ENCODE measurements around the gene STX1B.

The STX1B gene

GRCh38 chr16:30974348-30974747, 36.1 kb downstream of the STX1B start:
- DNase-seq = no peak

DNA sequence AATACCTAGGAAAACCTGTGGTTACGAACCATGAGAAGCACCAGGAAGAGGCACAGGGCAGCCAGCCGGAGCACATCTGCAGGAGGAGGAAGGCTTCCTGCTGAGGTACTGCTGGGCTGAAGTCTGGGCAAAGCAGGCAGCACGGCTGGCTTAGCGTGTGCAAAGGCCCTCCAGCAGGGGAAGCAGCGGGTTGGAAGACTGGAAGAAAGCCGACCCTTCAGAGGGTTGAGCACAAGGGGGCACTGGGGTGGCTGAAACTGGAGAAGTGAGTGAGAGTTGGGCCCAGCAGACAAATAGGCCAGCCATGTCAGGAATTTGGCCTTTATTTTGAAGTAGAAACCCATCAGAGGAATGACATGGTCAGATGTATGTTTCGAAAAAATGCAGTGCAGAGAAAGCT, 37.6 kb downstream of the STX1B start:
- no peak for DNase-seq

DNA sequence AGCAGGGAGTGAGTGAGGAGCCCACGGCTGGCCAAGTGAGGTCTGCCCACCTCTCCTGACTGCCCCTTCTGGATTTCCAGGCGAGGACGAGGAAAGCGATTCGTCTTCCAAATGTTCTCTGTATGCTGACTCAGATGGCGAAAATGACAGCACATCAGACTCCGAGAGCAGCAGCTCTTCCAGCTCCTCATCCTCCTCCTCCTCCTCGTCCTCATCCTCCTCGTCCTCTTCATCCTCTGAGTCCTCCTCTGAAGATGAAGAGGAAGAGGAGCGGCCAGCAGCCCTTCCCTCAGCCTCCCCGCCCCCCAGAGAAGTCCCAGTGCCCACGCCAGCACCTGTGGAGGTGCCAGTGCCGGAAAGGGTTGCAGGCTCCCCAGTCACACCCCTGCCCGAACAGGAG, 39.1 kb downstream of the STX1B start:
- DNase-seq = no peak

GRCh38 chr16:30969246-30969842, 41.1 kb downstream of the STX1B start:
- DNase-seq = no peak

GRCh38 chr16:30967795-30968194, 42.6 kb downstream of the STX1B start:
- DNase-seq = no peak

GRCh38 chr16:30966033-30966619, 44.3 kb downstream of the STX1B start:
- DNase-seq = no peak

GRCh38 chr16:30965436-30965835, 45.0 kb downstream of the STX1B start:
- no peak for DNase-seq

GRCh38 chr16:30964574-30965226, 45.7 kb downstream of the STX1B start:
- no peak for DNase-seq

DNA sequence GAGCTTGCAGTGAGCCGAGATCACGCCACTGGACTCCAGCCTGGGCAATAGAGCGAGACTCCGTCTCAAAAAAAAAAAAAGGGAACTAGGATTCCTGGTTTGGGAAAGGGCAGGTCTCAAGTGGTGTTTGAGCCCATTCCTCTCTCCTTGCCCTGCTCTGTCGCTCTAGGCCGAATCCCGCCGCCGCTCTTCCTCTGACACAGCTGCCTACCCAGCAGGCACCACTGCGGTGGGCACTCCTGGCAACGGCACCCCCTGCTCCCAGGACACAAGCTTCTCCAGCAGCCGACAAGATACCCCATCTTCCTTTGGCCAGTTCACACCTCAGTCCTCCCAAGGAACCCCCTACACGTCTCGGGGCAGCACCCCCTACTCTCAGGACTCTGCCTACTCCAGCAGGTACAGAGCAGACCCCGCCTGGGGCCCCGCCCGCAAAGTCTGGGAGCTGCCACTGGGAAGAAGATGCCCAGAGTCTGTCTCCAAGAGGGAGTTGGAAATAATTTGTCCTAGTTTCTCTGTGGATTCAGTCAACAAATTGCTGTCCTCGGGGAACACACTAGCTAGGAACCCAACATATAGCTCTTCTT, 46.4 kb downstream of the STX1B start:
- DNase-seq = no peak

DNA sequence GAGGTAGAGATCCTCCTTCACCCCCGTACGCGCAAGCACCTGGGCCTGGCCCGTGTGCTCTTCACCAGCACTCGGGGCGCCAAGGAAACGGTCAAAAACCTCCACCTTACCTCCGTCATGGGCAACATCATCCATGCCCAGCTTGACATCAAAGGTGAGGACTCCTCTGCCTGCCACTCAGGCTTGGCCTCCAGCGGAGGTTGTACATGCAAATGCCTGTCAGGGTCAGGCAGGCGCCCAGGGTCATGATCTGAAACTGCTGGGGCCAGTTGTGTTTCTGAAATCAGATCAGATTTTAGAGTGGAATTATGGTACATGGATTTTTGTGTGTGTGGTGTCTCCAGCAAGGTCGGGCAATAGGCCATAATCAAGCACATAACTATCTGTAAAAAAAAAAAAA, 49.1 kb downstream of the STX1B start:
- no peak for DNase-seq

DNA sequence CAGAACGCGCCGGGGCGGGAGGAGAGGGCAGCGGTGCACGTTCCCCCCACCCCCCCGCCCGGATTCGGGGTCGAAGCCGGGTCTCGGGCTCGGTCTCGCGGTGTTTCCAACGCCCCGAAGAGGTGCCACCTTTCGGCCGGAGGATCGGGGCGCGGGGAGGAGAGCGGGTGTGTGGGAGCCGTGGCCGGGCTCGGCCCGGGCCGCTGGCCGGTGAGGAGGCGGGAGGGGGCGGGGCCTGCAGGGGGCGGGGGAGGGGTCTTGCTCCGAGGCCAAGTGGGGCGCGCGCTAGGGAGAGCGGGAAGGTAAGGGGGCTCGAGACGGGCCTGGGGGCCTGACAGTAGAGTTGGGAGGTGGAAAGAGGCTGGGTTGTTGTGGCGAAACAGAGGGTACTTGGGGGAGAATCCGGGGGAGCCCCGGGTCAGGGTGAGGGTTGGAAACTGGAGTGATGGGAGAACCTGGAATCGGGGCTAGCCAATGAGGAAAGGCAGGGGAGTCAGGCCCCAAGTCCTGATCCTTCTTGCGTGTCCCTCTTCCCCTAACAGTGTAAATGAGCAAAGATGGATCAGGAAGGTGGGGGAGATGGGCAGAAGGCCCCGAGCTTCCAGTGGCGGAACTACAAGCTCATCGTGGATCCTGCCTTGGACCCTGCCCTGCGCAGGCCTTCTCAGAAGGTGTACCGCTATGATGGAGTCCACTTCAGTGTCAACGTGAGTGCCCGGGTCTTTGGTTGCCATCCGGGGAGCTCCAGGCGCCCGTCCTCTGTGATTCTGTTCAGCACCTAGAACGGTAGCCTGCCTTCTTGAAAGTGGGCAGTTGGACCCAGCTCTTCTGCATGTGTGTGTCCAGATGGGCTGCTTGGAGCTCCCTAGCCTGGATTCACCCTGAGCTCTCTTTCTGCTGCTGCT, 52.0 kb downstream of the STX1B start:
- peak; percentile 51 for DNase-seq

DNA sequence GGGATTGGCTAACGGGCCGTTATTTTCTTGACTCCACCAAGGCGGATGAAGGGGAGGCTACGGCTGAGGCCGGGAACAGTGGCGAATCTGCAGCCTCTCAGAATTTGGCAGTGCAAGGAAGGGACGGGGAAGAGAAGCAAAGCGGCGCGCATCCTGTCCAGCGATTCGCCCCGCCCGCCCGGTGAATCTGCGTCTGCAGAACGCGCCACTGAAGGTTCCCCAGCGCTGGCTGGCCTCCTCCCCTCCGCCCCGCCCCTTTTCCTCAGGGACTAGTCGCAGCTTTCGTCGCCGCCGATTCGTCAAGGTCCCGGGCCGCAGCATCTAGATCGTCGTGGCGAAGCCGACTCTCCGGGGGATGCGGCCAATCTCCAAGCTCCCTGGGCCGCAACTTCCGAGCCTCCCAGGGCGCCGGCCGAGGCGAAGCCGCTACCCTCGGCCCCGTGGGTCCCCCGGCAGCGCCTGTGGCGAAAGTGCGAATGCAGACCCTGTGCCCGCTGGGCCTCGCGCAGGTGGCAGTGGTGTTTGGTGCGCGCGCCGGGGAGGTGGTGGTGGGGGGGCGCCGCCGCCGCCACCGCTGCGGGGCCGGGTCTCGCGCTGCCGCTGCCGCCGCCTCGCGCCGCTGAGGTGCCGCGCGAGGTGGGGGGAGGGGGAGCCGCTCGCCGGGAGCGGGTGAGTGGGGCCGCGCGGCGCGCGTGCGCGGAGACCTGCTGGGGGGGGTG, 52.8 kb downstream of the STX1B start, which contains the start of gene SETD1A:
Gene SETD1A (plus strand): TSS at position 299 of the 719 bp plus-strand sequence. CDS start 978 bp downstream, outside the sequence.
- peak; percentile 98 for DNase-seq

GRCh38 chr16:30956601-30957455, 53.6 kb downstream of the STX1B start:
- peak; percentile 85 for DNase-seq

DNA sequence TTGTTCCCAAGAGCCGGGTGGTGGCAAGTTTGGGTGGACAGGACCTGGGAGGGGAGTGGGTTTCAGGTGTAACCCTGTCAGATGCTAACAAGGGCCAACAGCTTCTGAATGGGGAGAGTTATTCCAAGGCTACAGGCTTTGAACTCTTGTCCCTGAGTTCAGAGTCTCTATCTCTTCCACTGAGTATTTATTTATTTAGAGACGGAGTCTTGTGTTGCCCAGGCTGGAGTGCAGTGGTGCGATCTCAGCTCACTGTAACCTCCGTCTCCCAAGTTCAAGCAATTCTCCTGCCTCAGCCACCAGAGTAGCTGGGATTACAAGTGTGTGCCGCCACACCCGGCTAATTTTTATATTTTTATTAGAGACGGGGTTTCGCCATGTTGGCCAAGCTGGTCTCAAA, 55.4 kb downstream of the STX1B start:
- DNase-seq = no peak

- peak; percentile 69 for DNase-seq
These were observed 56.8 kb downstream of the STX1B start for GRCh38 chr16:30953511-30954124.

- DNase-seq = no peak
These were observed 57.3 kb downstream of the STX1B start for GRCh38 chr16:30953111-30953510.

- no peak for DNase-seq
These were observed 58.7 kb downstream of the STX1B start for GRCh38 chr16:30951750-30952149.

- DNase-seq = no peak
These were observed 59.2 kb downstream of the STX1B start for GRCh38 chr16:30951193-30951592.

GRCh38 chr16:30950516-30951065, 59.8 kb downstream of the STX1B start:
- DNase-seq = no peak

Data from suppressor macrophage treated with lipopolysaccharide for 4 hours (primary cell).